ENCODE measurements around the gene ASXL1.
"Not testable (repeated sequence)": the region's sequence is repeated elsewhere in the genome, so short reads cannot be mapped to it uniquely, and the experiment has no call there.

Gene ASXL1

GRCh38 chr20:32357869-32358631, at the start of gene ASXL1:
ASXL1 (plus strand) TSS chr20:32358331; CDS start chr20:32358776, 445 bp downstream.
- H3K9me3 Mint-ChIP-seq = no peaks in the 10 kb centered on the region
- peaks cover 30% of the 10 kb centered on the region for H3K36me3 Mint-ChIP-seq (ENCODE audit: low read depth)
- peaks cover 67% of the 10 kb centered on the region for H3K4me1 Mint-ChIP-seq

GRCh38 chr20:32312718-32313424, 45.3 kb upstream of the ASXL1 start:
- no peaks in the 10 kb centered on the region for H3K9me3 Mint-ChIP-seq
- peaks cover 65% of the 10 kb centered on the region for H3K36me3 Mint-ChIP-seq (ENCODE audit: low read depth)
- DNase-seq = no peak
- H3K27me3 Mint-ChIP-seq = no peaks in the 10 kb centered on the region
- no peak overlapping the region for H3K4me3 Mint-ChIP-seq
- H3K27ac Mint-ChIP-seq = no peak overlapping the region
- peaks cover 13% of the 10 kb centered on the region for H3K4me1 Mint-ChIP-seq
- no peak for ATAC-seq

More at GRCh38 chr20:32357869-32358631, at the start of gene ASXL1:
- Mint-ChIP-seq H3K27me3 (peaks cover 1% of the 10 kb centered on the region), H3K27ac (peak within 1 kb of the TSS; percentile 99), H3K4me3 (peak within 1 kb of the TSS; percentile 95)
- DNase-seq (peak; percentile 96), ATAC-seq (peak; percentile 89)

- Mint-ChIP-seq H3K4me3 (no peak overlapping the region), H3K27ac (peak overlapping the region; percentile 68), H3K36me3 (ENCODE audit: low read depth) (peaks cover 72% of the 10 kb centered on the region), H3K4me1 (peaks cover 20% of the 10 kb centered on the region), H3K9me3 (no peaks in the 10 kb centered on the region), H3K27me3 (no peaks in the 10 kb centered on the region)
- ATAC-seq (no peak), DNase-seq (no peak)
Observed at GRCh38 chr20:32314768-32315167, 43.4 kb upstream of the ASXL1 start.

GRCh38 chr20:32315399-32315798, 42.7 kb upstream of the ASXL1 start:
- ATAC-seq (no peak), DNase-seq (no peak)
- no peak overlapping the region for H3K4me3 Mint-ChIP-seq
- H3K36me3 Mint-ChIP-seq (ENCODE audit: low read depth) = peaks cover 72% of the 10 kb centered on the region
- H3K27ac Mint-ChIP-seq = no peak overlapping the region
- H3K27me3 Mint-ChIP-seq = no peaks in the 10 kb centered on the region
- H3K4me1 Mint-ChIP-seq = peaks cover 20% of the 10 kb centered on the region
- H3K9me3 Mint-ChIP-seq = no peaks in the 10 kb centered on the region

GRCh38 chr20:32315891-32316290, 42.2 kb upstream of the ASXL1 start:
- Mint-ChIP-seq H3K27me3 (no peaks in the 10 kb centered on the region), H3K36me3 (ENCODE audit: low read depth) (peaks cover 72% of the 10 kb centered on the region), H3K27ac (peak overlapping the region; percentile 52)

GRCh38 chr20:32316667-32317066, 41.5 kb upstream of the ASXL1 start:
- Mint-ChIP-seq H3K9me3 (no peaks in the 10 kb centered on the region), H3K4me3 (no peak overlapping the region), H3K4me1 (peaks cover 21% of the 10 kb centered on the region), H3K27ac (peak overlapping the region; percentile 52), H3K27me3 (no peaks in the 10 kb centered on the region), H3K36me3 (ENCODE audit: low read depth) (peaks cover 75% of the 10 kb centered on the region)
- ATAC-seq = no peak
- DNase-seq = no peak

More at GRCh38 chr20:32315891-32316290, 42.2 kb upstream of the ASXL1 start:
- Mint-ChIP-seq H3K4me1 (peaks cover 17% of the 10 kb centered on the region), H3K4me3 (no peak overlapping the region), H3K9me3 (no peaks in the 10 kb centered on the region)
- no peak for ATAC-seq
- DNase-seq = no peak

- Mint-ChIP-seq H3K27ac (no peak overlapping the region), H3K27me3 (no peaks in the 10 kb centered on the region), H3K4me3 (no peak overlapping the region), H3K36me3 (ENCODE audit: low read depth) (peaks cover 57% of the 10 kb centered on the region), H3K4me1 (peaks cover 15% of the 10 kb centered on the region), H3K9me3 (no peaks in the 10 kb centered on the region)
- DNase-seq (no peak), ATAC-seq (no peak)
Observed at GRCh38 chr20:32319100-32319499, 39.0 kb upstream of the ASXL1 start.

GRCh38 chr20:32320305-32320704, 37.8 kb upstream of the ASXL1 start:
- Mint-ChIP-seq H3K4me1 (peaks cover 15% of the 10 kb centered on the region), H3K4me3 (no peak overlapping the region), H3K27ac (no peak overlapping the region), H3K36me3 (ENCODE audit: low read depth) (peaks cover 50% of the 10 kb centered on the region), H3K27me3 (no peaks in the 10 kb centered on the region), H3K9me3 (no peaks in the 10 kb centered on the region)
- ATAC-seq (no peak), DNase-seq (no peak)

GRCh38 chr20:32321390-32321789, 36.7 kb upstream of the ASXL1 start:
- Mint-ChIP-seq H3K27ac (peak overlapping the region; percentile 53), H3K4me3 (no peak overlapping the region), H3K36me3 (ENCODE audit: low read depth) (peaks cover 53% of the 10 kb centered on the region), H3K9me3 (no peaks in the 10 kb centered on the region), H3K4me1 (peaks cover 14% of the 10 kb centered on the region), H3K27me3 (no peaks in the 10 kb centered on the region)
- no peak for DNase-seq
- no peak for ATAC-seq

GRCh38 chr20:32322260-32322659, 35.9 kb upstream of the ASXL1 start:
- H3K27ac Mint-ChIP-seq, ATAC-seq, H3K27me3 Mint-ChIP-seq, H3K4me3 Mint-ChIP-seq, DNase-seq, H3K9me3 Mint-ChIP-seq: not testable (repeated sequence)
- H3K4me1 Mint-ChIP-seq = peaks cover 12% of the 10 kb centered on the region
- H3K36me3 Mint-ChIP-seq (ENCODE audit: low read depth) = peaks cover 53% of the 10 kb centered on the region

- H3K27me3 Mint-ChIP-seq, ATAC-seq, DNase-seq, H3K9me3 Mint-ChIP-seq, H3K27ac Mint-ChIP-seq, H3K4me1 Mint-ChIP-seq, H3K4me3 Mint-ChIP-seq: not testable (repeated sequence)
- H3K36me3 Mint-ChIP-seq (ENCODE audit: low read depth) = peaks cover 48% of the 10 kb centered on the region
Observed at GRCh38 chr20:32323761-32324160, 34.4 kb upstream of the ASXL1 start.

- Mint-ChIP-seq H3K27ac (no peak overlapping the region), H3K36me3 (ENCODE audit: low read depth) (peaks cover 44% of the 10 kb centered on the region), H3K4me3 (no peak overlapping the region), H3K4me1 (peaks cover 9% of the 10 kb centered on the region), H3K27me3 (no peaks in the 10 kb centered on the region), H3K9me3 (no peaks in the 10 kb centered on the region)
- peak; percentile 10 for ATAC-seq
- no peak for DNase-seq
Observed at GRCh38 chr20:32325706-32326503, 32.2 kb upstream of the ASXL1 start.

GRCh38 chr20:32326504-32326845, 31.7 kb upstream of the ASXL1 start:
- DNase-seq (no peak), ATAC-seq (no peak)
- Mint-ChIP-seq H3K27ac (no peak overlapping the region), H3K4me1 (peaks cover 12% of the 10 kb centered on the region), H3K9me3 (no peaks in the 10 kb centered on the region), H3K4me3 (no peak overlapping the region), H3K36me3 (ENCODE audit: low read depth) (peaks cover 47% of the 10 kb centered on the region), H3K27me3 (no peaks in the 10 kb centered on the region)

GRCh38 chr20:32327087-32327681, 30.9 kb upstream of the ASXL1 start:
- Mint-ChIP-seq H3K27ac (no peak overlapping the region), H3K36me3 (ENCODE audit: low read depth) (peaks cover 49% of the 10 kb centered on the region), H3K9me3 (no peaks in the 10 kb centered on the region), H3K4me3 (no peak overlapping the region), H3K4me1 (peaks cover 16% of the 10 kb centered on the region), H3K27me3 (no peaks in the 10 kb centered on the region)
- ATAC-seq (no peak), DNase-seq (no peak)

All from activated naive CD8-positive, alpha-beta T cell treated with anti-CD3 and anti-CD28 coated beads, Interleukin-2, amount 50 U/mL, for 24 hours (primary cell).